H1 (cell line): Measurements from ENCODE around the gene CTSL. TPM values are rescaled to one million over a fixed set of nuclear protein-coding genes. Genes with fewer than 3 reads are reported as not detected.

Source experiments
- EGR1 ChIP-seq: IDR thresholded peaks from 2 replicates; pipeline ENCODE4 v1.6.1; 2011; ENCODE audit warnings: low read depth, low read length, borderline replicate concordance
- GABPA ChIP-seq: IDR thresholded peaks from 2 replicates; pipeline ENCODE4 v1.6.1; 2011; ENCODE audit warnings: mild to moderate bottlenecking, low read length, moderate library complexity, borderline replicate concordance; ENCODE audit not compliant: insufficient read depth
- SP4 ChIP-seq: IDR thresholded peaks from 2 replicates; pipeline ENCODE4 v1.6.1; 2012; ENCODE audit warnings: low read length, inconsistent platforms
- TAF1 ChIP-seq: IDR thresholded peaks from 2 replicates; pipeline ENCODE4 v1.6.1; 2011; ENCODE audit warnings: mild to moderate bottlenecking, low read depth, low read length
- TCF12 ChIP-seq: IDR thresholded peaks from 2 replicates; pipeline ENCODE4 v1.6.1; 2011; ENCODE audit warnings: low read depth, mild to moderate bottlenecking, low read length
- polyA plus RNA-seq, 7 experiments: library from polyadenylated mRNA; depleted of rRNA in 3 of 7; stranded (reverse) in 5 of 7; unstranded in 2 of 7; fragments of >200 nt in 5 of 7; fragments of 200-250 nt in 2 of 7; gene quantifications; 1 replicate in 5 of 7; 2 replicates in 1 of 7; 4 replicates in 1 of 7; pipeline versions ENCODE4 v1.2.1 to v1.2.3, GENCODE V29; 2011 to 2013; ENCODE audit warnings: missing spikeins in 2 of 7, mixed read lengths in 2 of 7
- total RNA-seq: library from RNA; stranded (reverse); fragmentation: NEBNext Ultra II Directional; extraction: Animal tissue kit (Norgen Biotek cat#: 25700); gene quantifications from 2 replicates; pipeline ENCODE4 v1.2.1, GENCODE V29; 2021

CTSL gene
- total and polyA plus RNA-seq, 2 of the 8 experiments (the other 6 are each of a cell fraction or from before 2014, with no cell fraction given), result 34.2 to 38.2 TPM

GRCh38 chr9:87749335-87750035 is 23.6 kb downstream of the CTSL start (continued):
- TF ChIP-seq GABPA (no peak), TCF12 (no peak), TAF1 (no peak), EGR1 (no peak), SP4 (no peak)
